HCT116 (cell line): ENCODE results near the gene SUGCT. TPM values are rescaled to one million over a fixed set of nuclear protein-coding genes. Genes with fewer than 3 reads are reported as not detected.

Source experiments
- ATAC-seq: fragments of 200-7000 bp; cut with Tn5 transposase; 2 replicates; pipeline ENCODE4 v1.9.1; 2020; ENCODE audit warnings: mild to moderate bottlenecking, moderate library complexity
- BruUV-seq: library from RNA; stranded (reverse); fragments of 400-500 nt; replicated peaks from 2 replicates; lab custom pipeline; 2021; lab: Mats Ljungman, UMichigan
- CTCF ChIA-PET: fragments of 300-600 bp; sonication (Branson Sonifier 250); formaldehyde crosslinking; loops from one replicate; lab custom pipeline; 2021; ENCODE audit warnings: antibody characterized with exemption; lab: Charles Lee
- POLR2A ChIA-PET: fragments of 300-600, 350-600 bp; sonication (Branson Sonifier 250); formaldehyde crosslinking; loops from one replicate; lab custom pipeline; 2021; ENCODE audit warnings: antibody characterized with exemption; lab: Charles Lee
- RAD21 ChIA-PET, 2 experiments: fragments of 300-600 bp; sonication (Branson Sonifier 250); formaldehyde crosslinking; loops; one replicate each; lab custom pipeline; 2023; ENCODE audit warnings: low total read pairs in 2 of 2; ENCODE audit not compliant: uncharacterized antibody in 2 of 2, unreplicated experiment in 2 of 2, low non-redundant PET in 1 of 2; lab: Charles Lee
- DNase-seq: peaks from one replicate; pipeline ENCODE4 v3.0.0-alpha.2; 2010; ENCODE audit warnings: low read depth, low spot score
- H2AFZ ChIP-seq: fragments of 200-600 bp; shearing (Covaris generic), sonication (generic); 2 replicates; pipeline ENCODE4 v1.6.1; 2017; ENCODE audit warnings: low read depth, mixed run types, mixed read lengths, antibody characterized with exemption, low read length; ENCODE audit not compliant: poor library complexity, severe bottlenecking
- H3K27ac ChIP-seq: 2 replicates; pipeline ENCODE4 v1.5.1; 2012; ENCODE audit warnings: low read depth, low read length
- H3K27me3 ChIP-seq: fragments of 200-600 bp; sonication (generic); 2 replicates; pipeline ENCODE4 v1.6.1; 2016; ENCODE audit warnings: mixed run types, low read length, mixed read lengths; ENCODE audit not compliant: insufficient read depth
- H3K36me3 ChIP-seq, 2 experiments: fragments of 200-500 bp in 1 of 2; fragments of 200-600 bp in 1 of 2; sonication (Bioruptor generic) in 1 of 2; sonication (generic) in 1 of 2; 2 replicates each; pipeline versions ENCODE4 v1.5.1 to v1.6.1; 2014 to 2016; ENCODE audit warnings: low read length in 2 of 2, inconsistent platforms in 1 of 2, mixed read lengths in 1 of 2, mixed run types in 1 of 2; ENCODE audit not compliant: insufficient read depth in 2 of 2, control insufficient read depth in 1 of 2
- H3K4me1 ChIP-seq, 2 experiments: fragments of 200-600 bp in 1 of 2; sonication (generic) in 1 of 2; 2 replicates each; pipeline versions ENCODE4 v1.5.1 to v1.6.1; 2012 to 2017; ENCODE audit warnings: low read length in 2 of 2, inconsistent platforms in 1 of 2, mild to moderate bottlenecking in 1 of 2, mixed read lengths in 1 of 2, mixed run types in 1 of 2, moderate library complexity in 1 of 2; ENCODE audit not compliant: insufficient read depth in 2 of 2, control insufficient read depth in 1 of 2
- H3K4me2 ChIP-seq: fragments of 200-600 bp; sonication (generic); 2 replicates; pipeline ENCODE4 v1.6.1; 2017; ENCODE audit warnings: mixed run types, low read length, mixed read lengths
- H3K4me3 ChIP-seq, 2 experiments: fragments of 200-600 bp in 1 of 2; sonication (generic) in 1 of 2; replicated peaks in 1 of 2; 2 replicates each; pipeline ENCODE4 v1.5.1; 2011 to 2016; ENCODE audit warnings: low read length in 2 of 2, control low read depth in 1 of 2, low read depth in 1 of 2, mild to moderate bottlenecking in 1 of 2, mixed read lengths in 1 of 2, mixed run types in 1 of 2
- H3K79me2 ChIP-seq: fragments of 200-600 bp; sonication (generic); 2 replicates; pipeline ENCODE4 v1.6.1; 2017; ENCODE audit warnings: mild to moderate bottlenecking, mixed run types, low read length, moderate library complexity, mixed read lengths; ENCODE audit not compliant: insufficient read depth
- H3K9ac ChIP-seq: fragments of 200-600 bp; sonication (generic); 2 replicates; pipeline ENCODE4 v1.6.1; 2016; ENCODE audit warnings: low read length, mixed read lengths
- H3K9me2 ChIP-seq: fragments of 200-600 bp; sonication (generic), shearing (Covaris generic); 2 replicates; pipeline ENCODE4 v1.6.1; 2017; ENCODE audit warnings: mixed run types, mild to moderate bottlenecking, moderate library complexity; ENCODE audit not compliant: insufficient read depth
- H3K9me3 ChIP-seq, 2 experiments: fragments of 200-500 bp in 1 of 2; fragments of 200-600 bp in 1 of 2; sonication (Bioruptor generic) in 1 of 2; sonication (generic) in 1 of 2; 2 replicates each; pipeline ENCODE4 v1.6.1; 2014 to 2017; ENCODE audit warnings: low read length in 2 of 2, mixed read lengths in 2 of 2, inconsistent platforms in 1 of 2, low read depth in 1 of 2, mild to moderate bottlenecking in 1 of 2, mixed run types in 1 of 2, moderate library complexity in 1 of 2; ENCODE audit not compliant: control insufficient read depth in 1 of 2, insufficient read depth in 1 of 2
- H4K20me1 ChIP-seq: fragments of 200-600 bp; sonication (generic), shearing (Covaris generic); 2 replicates; pipeline ENCODE4 v1.6.1; 2017; ENCODE audit warnings: mixed run types, mild to moderate bottlenecking, moderate library complexity; ENCODE audit not compliant: insufficient read depth
- CBX3 ChIP-seq: IDR thresholded peaks from 2 replicates; pipeline ENCODE4 v1.6.1; 2012; ENCODE audit warnings: low read depth
- ELF1 ChIP-seq: IDR thresholded peaks from 2 replicates; pipeline ENCODE4 v1.6.1; 2012; ENCODE audit warnings: low read depth, borderline replicate concordance
- EZH2 ChIP-seq: fragments of 200-600 bp; sonication (generic); IDR thresholded peaks from 2 replicates; pipeline ENCODE4 v1.6.1; 2017; ENCODE audit warnings: antibody characterized with exemption, mixed run types
- EZH2phosphoT487 ChIP-seq: fragments of 200-600 bp; IDR thresholded peaks from 2 replicates; pipeline ENCODE4 v1.6.1; 2018; ENCODE audit warnings: antibody characterized with exemption, borderline replicate concordance
- FOSL1 ChIP-seq: IDR thresholded peaks from 2 replicates; pipeline ENCODE4 v1.6.1; 2012; ENCODE audit warnings: low read depth
- JUND ChIP-seq: IDR thresholded peaks from 2 replicates; pipeline ENCODE4 v1.6.1; 2012
- MAX ChIP-seq: IDR thresholded peaks from 2 replicates; pipeline ENCODE4 v1.6.1; 2012
- RAD21 ChIP-seq: IDR thresholded peaks from 2 replicates; pipeline ENCODE4 v1.6.1; 2012; ENCODE audit warnings: low read depth, mild to moderate bottlenecking
- REST ChIP-seq: IDR thresholded peaks from 2 replicates; pipeline ENCODE4 v1.6.1; 2012; ENCODE audit warnings: low read depth
- SIN3A ChIP-seq: IDR thresholded peaks from 2 replicates; pipeline ENCODE4 v1.6.1; 2012; ENCODE audit warnings: low read depth
- SP1 ChIP-seq: IDR thresholded peaks from 2 replicates; pipeline ENCODE4 v1.6.1; 2012; ENCODE audit warnings: low read depth
- SRF ChIP-seq: IDR thresholded peaks from 2 replicates; pipeline ENCODE4 v1.6.1; 2012; ENCODE audit warnings: low read depth
- TCF7L2 ChIP-seq: IDR thresholded peaks from 2 replicates; pipeline ENCODE4 v1.7.0; 2011; ENCODE audit warnings: borderline replicate concordance, inconsistent platforms; ENCODE audit not compliant: insufficient read depth, insufficient read length; ENCODE audit errors: extremely low read depth
- ZFX ChIP-seq: fragments of 450-650 bp; IDR thresholded peaks from 2 replicates; pipeline ENCODE4 v1.6.1; 2017
- ZNF274 ChIP-seq: fragments of 200-500 bp; sonication (Bioruptor generic); IDR thresholded peaks from 2 replicates; pipeline ENCODE4 v1.6.1; 2014; ENCODE audit warnings: mild to moderate bottlenecking, low read depth, low read length, inconsistent platforms
- intact Hi-C: fragments of 100-400 bp; cut with micrococcal nuclease; formaldehyde crosslinking; loops from 2 replicates; pipeline ENCODE4 v1.10.0; 2022
- total RNA-seq: library from RNA; stranded (reverse); gene quantifications from one replicate; pipeline ENCODE4 v1.2.1, GENCODE V29; 2021; ENCODE audit not compliant: unreplicated experiment

Gene SUGCT
- total RNA-seq, 1 experiment from 2014 or later = 4.4 TPM

- ChIA-PET RAD21 (no interaction called here), CTCF (no interaction called here), POLR2A (no interaction called here)
- no peaks in the 10 kb centered on the region for H3K79me2 ChIP-seq
- H3K9me3 ChIP-seq = no peaks in the 10 kb centered on the region
- H4K20me1 ChIP-seq = no peaks in the 10 kb centered on the region
- no peaks in the 10 kb centered on the region for H3K9me2 ChIP-seq
- DNase-seq (no peak), ATAC-seq (no peak)
- no peak overlapping the region for H2AFZ ChIP-seq
- H3K9ac ChIP-seq = no peak overlapping the region
- BruUV-seq = no TSS peak
- H3K4me1 ChIP-seq = no peaks in the 10 kb centered on the region
- H3K27ac ChIP-seq = no peak overlapping the region
- TF ChIP-seq TCF7L2 (peak; percentile 33), REST (no peak), EZH2phosphoT487 (no peak)
- H3K27me3 ChIP-seq = peaks cover 11% of the 10 kb centered on the region
- no peak overlapping the region for H3K4me2 ChIP-seq
- intact Hi-C loops = no loop called here
- H3K36me3 ChIP-seq = no peaks in the 10 kb centered on the region
- no peak overlapping the region for H3K4me3 ChIP-seq
These were observed 488.2 kb downstream of the SUGCT start for GRCh38 chr7:40622941-40623501.

GRCh38 chr7:40623863-40624262 lies 489.1 kb downstream of the SUGCT start:
- no peaks in the 10 kb centered on the region for H3K9me2 ChIP-seq
- no peak overlapping the region for H3K27ac ChIP-seq
- intact Hi-C loops = no loop called here
- H3K4me3 ChIP-seq = no peak overlapping the region
- POLR2A ChIA-PET = no interaction called here
- no peaks in the 10 kb centered on the region for H4K20me1 ChIP-seq
- H3K79me2 ChIP-seq = no peaks in the 10 kb centered on the region
- H3K4me2 ChIP-seq = no peak overlapping the region
- H3K9me3 ChIP-seq = no peaks in the 10 kb centered on the region
- DNase-seq = no peak
- peaks cover 11% of the 10 kb centered on the region for H3K27me3 ChIP-seq
- no TSS peak for BruUV-seq
- no peaks in the 10 kb centered on the region for H3K4me1 ChIP-seq
- no peak for TF ChIP-seq RAD21
- TF ChIP-seq SIN3A = no peak
- no peak for TF ChIP-seq CBX3
- no peak for TF ChIP-seq SP1
- TF ChIP-seq JUND = no peak
- no peak for TF ChIP-seq EZH2
- no peak for TF ChIP-seq ZFX
- no peak for TF ChIP-seq EZH2phosphoT487
- no peak for TF ChIP-seq FOSL1
- TF ChIP-seq ZNF274 = no peak
- no peak for TF ChIP-seq ELF1
- TF ChIP-seq REST = no peak
- no peak for TF ChIP-seq SRF
- no peak for TF ChIP-seq MAX
- TF ChIP-seq, all 23 proteins: peak for 0
- RAD21 ChIA-PET = no interaction called here
- CTCF ChIA-PET = no interaction called here
- ATAC-seq = no peak
- H2AFZ ChIP-seq = no peak overlapping the region
- H3K36me3 ChIP-seq = no peaks in the 10 kb centered on the region
- H3K9ac ChIP-seq = no peak overlapping the region
